ENCODE results near the gene STXBP5. TPM values are rescaled to one million over a fixed set of nuclear protein-coding genes. Genes with fewer than 3 reads are reported as not detected.

Gene STXBP5
- total RNA-seq, 1 experiment from 2014 or later: 17.9 TPM

GRCh38 chr6:147347179-147347881 lies 143.1 kb downstream of the STXBP5 start:
- no peaks in the 10 kb centered on the region for H3K9me3 Mint-ChIP-seq (ENCODE audit: unreplicated experiment)
- H3K36me3 Mint-ChIP-seq (ENCODE audit: insufficient read depth, unreplicated experiment): no peaks in the 10 kb centered on the region
- intact Hi-C loops (cut with micrococcal nuclease; ENCODE audit: unreplicated experiment): loop anchor here (10.0 kb wide), 1 partner anchor 493 kb away; no protein-coding TSS in a partner anchor
- no peak for DNase-seq
- Histone ChIP-seq H3K36me3 (ENCODE audit: control insufficient read depth, insufficient read depth, low read length) (no peaks in the 10 kb centered on the region), H3K4me1 (no peaks in the 10 kb centered on the region), H3K9me3 (no peaks in the 10 kb centered on the region), H3K27me3 (replicated peaks; ENCODE audit: control insufficient read depth, insufficient read depth, low read length) (no peaks in the 10 kb centered on the region), H3K4me3 (ENCODE audit: low read depth, low read length) (no peak overlapping the region)
- no peak overlapping the region for H3K27ac Mint-ChIP-seq (ENCODE audit: unreplicated experiment)
- no peak for TF ChIP-seq CTCF (IDR thresholded peaks at IDR 0.05; ENCODE audit: insufficient read depth in 1 of 2, low read depth in 1 of 2, low read length in 1 of 2, severe bottlenecking in 1 of 2, unreplicated experiment in 1 of 2)
- ChIA-PET POLR2A (no interaction called here), CTCF (no interaction called here)
- BruUV-seq (replicated peaks): no TSS peak
- no peaks in the 10 kb centered on the region for H3K4me1 Mint-ChIP-seq (ENCODE audit: low read depth, unreplicated experiment)
- no peaks in the 10 kb centered on the region for H3K27me3 Mint-ChIP-seq (ENCODE audit: insufficient read depth, unreplicated experiment)
- H3K4me3 Mint-ChIP-seq (ENCODE audit: unreplicated experiment): no peak overlapping the region

GRCh38 chr6:147347882-147348575 lies 143.8 kb downstream of the STXBP5 start:
- Histone ChIP-seq H3K27me3 (replicated peaks; ENCODE audit: control insufficient read depth, insufficient read depth, low read length) (no peaks in the 10 kb centered on the region), H3K4me3 (ENCODE audit: low read depth, low read length) (no peak overlapping the region), H3K4me1 (no peaks in the 10 kb centered on the region), H3K9me3 (no peaks in the 10 kb centered on the region), H3K36me3 (ENCODE audit: control insufficient read depth, insufficient read depth, low read length) (no peaks in the 10 kb centered on the region)
- H3K9me3 Mint-ChIP-seq (ENCODE audit: unreplicated experiment): no peaks in the 10 kb centered on the region
- H3K4me1 Mint-ChIP-seq (ENCODE audit: low read depth, unreplicated experiment): no peaks in the 10 kb centered on the region
- CTCF ChIA-PET: no interaction called here
- no peaks in the 10 kb centered on the region for H3K27me3 Mint-ChIP-seq (ENCODE audit: insufficient read depth, unreplicated experiment)
- intact Hi-C loops (cut with micrococcal nuclease; ENCODE audit: unreplicated experiment): loop anchor here (10.0 kb wide), 1 partner anchor 493 kb away; no protein-coding TSS in a partner anchor
- no TSS peak for BruUV-seq (replicated peaks)
- POLR2A ChIA-PET: no interaction called here
- no peak overlapping the region for H3K27ac Mint-ChIP-seq (ENCODE audit: unreplicated experiment)
- no peak overlapping the region for H3K4me3 Mint-ChIP-seq (ENCODE audit: unreplicated experiment)
- DNase-seq: no peak
- H3K36me3 Mint-ChIP-seq (ENCODE audit: insufficient read depth, unreplicated experiment): no peaks in the 10 kb centered on the region
- no peak for TF ChIP-seq CTCF (IDR thresholded peaks at IDR 0.05; ENCODE audit: insufficient read depth in 1 of 2, low read depth in 1 of 2, low read length in 1 of 2, severe bottlenecking in 1 of 2, unreplicated experiment in 1 of 2)

- ChIA-PET CTCF (no interaction called here), POLR2A (no interaction called here)
- Histone ChIP-seq H3K27me3 (replicated peaks; ENCODE audit: control insufficient read depth, insufficient read depth, low read length) (no peaks in the 10 kb centered on the region), H3K4me3 (ENCODE audit: low read depth, low read length) (no peak overlapping the region), H3K36me3 (ENCODE audit: control insufficient read depth, insufficient read depth, low read length) (no peaks in the 10 kb centered on the region), H3K4me1 (no peaks in the 10 kb centered on the region), H3K9me3 (no peaks in the 10 kb centered on the region)
- no peak for DNase-seq
- no peaks in the 10 kb centered on the region for H3K36me3 Mint-ChIP-seq (ENCODE audit: insufficient read depth, unreplicated experiment)
- H3K27ac Mint-ChIP-seq (ENCODE audit: unreplicated experiment): no peak overlapping the region
- intact Hi-C loops (cut with micrococcal nuclease; ENCODE audit: unreplicated experiment): no loop called here
- H3K27me3 Mint-ChIP-seq (ENCODE audit: insufficient read depth, unreplicated experiment): no peaks in the 10 kb centered on the region
- no peak overlapping the region for H3K4me3 Mint-ChIP-seq (ENCODE audit: unreplicated experiment)
- H3K9me3 Mint-ChIP-seq (ENCODE audit: unreplicated experiment): no peaks in the 10 kb centered on the region
- H3K4me1 Mint-ChIP-seq (ENCODE audit: low read depth, unreplicated experiment): no peaks in the 10 kb centered on the region
- no TSS peak for BruUV-seq (replicated peaks)
- no peak for TF ChIP-seq CTCF (IDR thresholded peaks at IDR 0.05; ENCODE audit: insufficient read depth in 1 of 2, low read depth in 1 of 2, low read length in 1 of 2, severe bottlenecking in 1 of 2, unreplicated experiment in 1 of 2)
Observed at GRCh38 chr6:147361311-147361981, 157.2 kb downstream of the STXBP5 start.

Measured in Caco-2 (cell line).